Lower leg skin (tissue), 3 donors: ENCODE measurements around the gene ZNF621.

Source experiments
- POLR2A ChIP-seq, 2 donors: fragments of 450-650 bp; IDR thresholded peaks; one replicate each; pipeline ENCODE4 v1.6.1; 2016 to 2017; ENCODE audit warnings: antibody characterized with exemption in 2 of 2, mild to moderate bottlenecking in 1 of 2, moderate library complexity in 1 of 2
- TF ChIP-seq, protein P1 (sequence below), 3 donors: fragments of 450-650 bp; IDR thresholded peaks; one replicate each; pipeline ENCODE4 v1.5.1; 2016; ENCODE audit warnings: antibody characterized with exemption in 3 of 3, mild to moderate bottlenecking in 3 of 3, moderate library complexity in 2 of 3

DNA sequence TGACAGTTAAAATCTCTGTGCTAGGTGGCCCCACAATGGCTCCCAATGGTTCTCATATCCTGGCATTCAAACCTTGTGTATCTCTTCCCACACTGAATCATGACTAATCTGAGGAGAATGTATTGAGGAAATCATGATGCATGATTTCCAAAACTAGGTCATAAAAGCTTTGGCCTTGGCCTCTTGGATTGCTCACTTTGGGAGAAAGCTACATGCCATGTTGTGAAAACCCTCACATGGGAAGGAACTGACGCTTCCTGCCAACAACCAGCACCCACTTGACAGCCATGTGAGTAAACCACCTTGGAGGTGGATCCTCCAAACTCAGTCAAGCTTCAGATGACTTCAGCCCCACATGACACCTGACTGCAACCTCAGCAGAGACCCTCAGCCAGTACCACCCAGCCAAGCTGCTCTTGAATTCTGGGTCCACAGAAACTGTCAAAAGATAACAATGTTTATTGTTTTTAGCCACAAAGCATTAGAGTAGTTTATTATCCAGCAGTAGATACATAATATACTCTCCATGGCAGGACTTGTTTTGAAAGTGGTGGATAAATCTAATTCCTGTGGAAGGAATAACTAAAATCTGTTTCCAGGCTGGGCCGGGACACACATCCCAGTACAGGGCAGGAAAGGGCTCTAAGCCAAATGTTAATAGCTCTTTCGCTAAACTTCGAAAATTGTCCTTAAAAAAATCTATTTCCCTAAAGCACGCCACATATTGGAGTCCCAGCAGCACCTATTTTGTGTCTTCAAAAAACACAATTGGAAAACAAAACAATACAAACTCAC, 19.9 kb upstream of the ZNF621 start:
- TF ChIP-seq, protein P1, sequence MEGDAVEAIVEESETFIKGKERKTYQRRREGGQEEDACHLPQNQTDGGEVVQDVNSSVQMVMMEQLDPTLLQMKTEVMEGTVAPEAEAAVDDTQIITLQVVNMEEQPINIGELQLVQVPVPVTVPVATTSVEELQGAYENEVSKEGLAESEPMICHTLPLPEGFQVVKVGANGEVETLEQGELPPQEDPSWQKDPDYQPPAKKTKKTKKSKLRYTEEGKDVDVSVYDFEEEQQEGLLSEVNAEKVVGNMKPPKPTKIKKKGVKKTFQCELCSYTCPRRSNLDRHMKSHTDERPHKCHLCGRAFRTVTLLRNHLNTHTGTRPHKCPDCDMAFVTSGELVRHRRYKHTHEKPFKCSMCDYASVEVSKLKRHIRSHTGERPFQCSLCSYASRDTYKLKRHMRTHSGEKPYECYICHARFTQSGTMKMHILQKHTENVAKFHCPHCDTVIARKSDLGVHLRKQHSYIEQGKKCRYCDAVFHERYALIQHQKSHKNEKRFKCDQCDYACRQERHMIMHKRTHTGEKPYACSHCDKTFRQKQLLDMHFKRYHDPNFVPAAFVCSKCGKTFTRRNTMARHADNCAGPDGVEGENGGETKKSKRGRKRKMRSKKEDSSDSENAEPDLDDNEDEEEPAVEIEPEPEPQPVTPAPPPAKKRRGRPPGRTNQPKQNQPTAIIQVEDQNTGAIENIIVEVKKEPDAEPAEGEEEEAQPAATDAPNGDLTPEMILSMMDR (IDR thresholded peaks at IDR 0.05): no peak
- no peak for TF ChIP-seq POLR2A (IDR thresholded peaks at IDR 0.05)
